H1 (cell line): ENCODE measurements around the gene ASB6. TPM values are rescaled to one million over a fixed set of nuclear protein-coding genes. Genes with fewer than 3 reads are reported as not detected.

ENCODE experiments used
- CHD2 ChIP-seq: IDR thresholded peaks from 2 replicates; pipeline ENCODE4 v1.6.1; 2012; ENCODE audit warnings: low read length, improper control_type of control experiment
- POLR2AphosphoS5 ChIP-seq: IDR thresholded peaks from 2 replicates; pipeline ENCODE4 v1.6.1; 2011; ENCODE audit warnings: low read depth, low read length
- RAD21 ChIP-seq, 2 experiments: IDR thresholded peaks in 1 of 2; conservative IDR thresholded peaks in 1 of 2; 2 replicates each; pipeline ENCODE4 v1.6.1; 2011; ENCODE audit warnings: low read depth in 2 of 2, low read length in 2 of 2, improper control_type of control experiment in 1 of 2, inconsistent platforms in 1 of 2, mild to moderate bottlenecking in 1 of 2, moderate library complexity in 1 of 2
- RFX5 ChIP-seq: IDR thresholded peaks from 2 replicates; pipeline ENCODE4 v1.6.1; 2011; ENCODE audit warnings: low read depth, low read length, improper control_type of control experiment, borderline replicate concordance
- SP2 ChIP-seq: IDR thresholded peaks from 2 replicates; pipeline ENCODE4 v1.6.1; 2012; ENCODE audit warnings: mild to moderate bottlenecking, low read length, inconsistent platforms
- polyA plus RNA-seq, 7 experiments: library from polyadenylated mRNA; depleted of rRNA in 3 of 7; stranded (reverse) in 5 of 7; unstranded in 2 of 7; fragments of >200 nt in 5 of 7; fragments of 200-250 nt in 2 of 7; gene quantifications; 1 replicate in 5 of 7; 2 replicates in 1 of 7; 4 replicates in 1 of 7; pipeline versions ENCODE4 v1.2.1 to v1.2.3, GENCODE V29; 2011 to 2013; ENCODE audit warnings: missing spikeins in 2 of 7, mixed read lengths in 2 of 7
- total RNA-seq: library from RNA; stranded (reverse); fragmentation: NEBNext Ultra II Directional; extraction: Animal tissue kit (Norgen Biotek cat#: 25700); gene quantifications from 2 replicates; pipeline ENCODE4 v1.2.1, GENCODE V29; 2021
- TF ChIP-seq, protein P1 (sequence below): fragments of 300-600 bp; sonication (generic); IDR thresholded peaks from 2 replicates; pipeline ENCODE4 v1.7.1; 2012; ENCODE audit warnings: low read length, moderate library complexity, mild to moderate bottlenecking, inconsistent platforms; ENCODE audit not compliant: insufficient replicate concordance
- TF ChIP-seq, protein P2 (sequence below): IDR thresholded peaks from 2 replicates; pipeline ENCODE4 v1.6.1; 2012; ENCODE audit warnings: inconsistent platforms
- TF ChIP-seq, protein P3 (sequence below), 3 experiments: IDR thresholded peaks; 1 replicate in 2 of 3; 2 replicates in 1 of 3; pipeline versions ENCODE4 v1.5.1 to v1.6.1; 2011; ENCODE audit warnings: low read length in 3 of 3, mild to moderate bottlenecking in 3 of 3, inconsistent platforms in 2 of 3, low read depth in 1 of 3, moderate library complexity in 1 of 3; ENCODE audit not compliant: insufficient read depth in 1 of 3; ENCODE audit errors: control extremely low read depth in 1 of 3

The ASB6 gene
- total and polyA plus RNA-seq, 2 of the 8 experiments (the other 6 are each of a cell fraction or from before 2014, with no cell fraction given) = 14.0 to 17.3 TPM

DNA sequence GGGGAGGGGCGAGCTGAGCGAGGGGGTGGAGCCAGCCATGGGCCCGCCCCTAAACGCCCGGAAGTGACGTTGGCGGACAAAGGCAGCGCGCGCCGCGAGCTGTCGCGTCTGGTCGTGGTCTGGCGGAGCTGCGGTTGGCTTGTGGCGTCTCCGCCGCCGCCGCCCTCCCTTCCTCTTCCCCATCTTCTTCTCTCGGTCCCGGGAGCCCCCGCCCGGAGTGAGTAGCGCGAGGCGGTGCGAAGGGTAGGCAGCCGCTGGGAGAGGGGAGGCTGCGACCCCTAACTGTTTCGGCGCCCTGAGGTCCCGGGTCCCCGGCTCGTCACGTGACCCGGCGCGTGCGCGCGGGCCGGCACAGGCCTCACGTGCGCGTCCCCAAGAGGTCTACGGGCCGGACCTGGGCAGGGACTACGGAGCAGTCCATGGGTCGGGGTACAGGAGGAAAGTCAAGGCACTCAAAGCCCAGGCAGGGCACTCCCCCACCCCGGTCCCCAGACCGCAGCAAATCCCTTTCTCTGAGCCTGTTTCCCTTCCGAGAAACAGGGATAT, 15.8 kb downstream of the ASB6 start, which contains the start of gene NTMT1 (continued):
- TF ChIP-seq, protein P1, sequence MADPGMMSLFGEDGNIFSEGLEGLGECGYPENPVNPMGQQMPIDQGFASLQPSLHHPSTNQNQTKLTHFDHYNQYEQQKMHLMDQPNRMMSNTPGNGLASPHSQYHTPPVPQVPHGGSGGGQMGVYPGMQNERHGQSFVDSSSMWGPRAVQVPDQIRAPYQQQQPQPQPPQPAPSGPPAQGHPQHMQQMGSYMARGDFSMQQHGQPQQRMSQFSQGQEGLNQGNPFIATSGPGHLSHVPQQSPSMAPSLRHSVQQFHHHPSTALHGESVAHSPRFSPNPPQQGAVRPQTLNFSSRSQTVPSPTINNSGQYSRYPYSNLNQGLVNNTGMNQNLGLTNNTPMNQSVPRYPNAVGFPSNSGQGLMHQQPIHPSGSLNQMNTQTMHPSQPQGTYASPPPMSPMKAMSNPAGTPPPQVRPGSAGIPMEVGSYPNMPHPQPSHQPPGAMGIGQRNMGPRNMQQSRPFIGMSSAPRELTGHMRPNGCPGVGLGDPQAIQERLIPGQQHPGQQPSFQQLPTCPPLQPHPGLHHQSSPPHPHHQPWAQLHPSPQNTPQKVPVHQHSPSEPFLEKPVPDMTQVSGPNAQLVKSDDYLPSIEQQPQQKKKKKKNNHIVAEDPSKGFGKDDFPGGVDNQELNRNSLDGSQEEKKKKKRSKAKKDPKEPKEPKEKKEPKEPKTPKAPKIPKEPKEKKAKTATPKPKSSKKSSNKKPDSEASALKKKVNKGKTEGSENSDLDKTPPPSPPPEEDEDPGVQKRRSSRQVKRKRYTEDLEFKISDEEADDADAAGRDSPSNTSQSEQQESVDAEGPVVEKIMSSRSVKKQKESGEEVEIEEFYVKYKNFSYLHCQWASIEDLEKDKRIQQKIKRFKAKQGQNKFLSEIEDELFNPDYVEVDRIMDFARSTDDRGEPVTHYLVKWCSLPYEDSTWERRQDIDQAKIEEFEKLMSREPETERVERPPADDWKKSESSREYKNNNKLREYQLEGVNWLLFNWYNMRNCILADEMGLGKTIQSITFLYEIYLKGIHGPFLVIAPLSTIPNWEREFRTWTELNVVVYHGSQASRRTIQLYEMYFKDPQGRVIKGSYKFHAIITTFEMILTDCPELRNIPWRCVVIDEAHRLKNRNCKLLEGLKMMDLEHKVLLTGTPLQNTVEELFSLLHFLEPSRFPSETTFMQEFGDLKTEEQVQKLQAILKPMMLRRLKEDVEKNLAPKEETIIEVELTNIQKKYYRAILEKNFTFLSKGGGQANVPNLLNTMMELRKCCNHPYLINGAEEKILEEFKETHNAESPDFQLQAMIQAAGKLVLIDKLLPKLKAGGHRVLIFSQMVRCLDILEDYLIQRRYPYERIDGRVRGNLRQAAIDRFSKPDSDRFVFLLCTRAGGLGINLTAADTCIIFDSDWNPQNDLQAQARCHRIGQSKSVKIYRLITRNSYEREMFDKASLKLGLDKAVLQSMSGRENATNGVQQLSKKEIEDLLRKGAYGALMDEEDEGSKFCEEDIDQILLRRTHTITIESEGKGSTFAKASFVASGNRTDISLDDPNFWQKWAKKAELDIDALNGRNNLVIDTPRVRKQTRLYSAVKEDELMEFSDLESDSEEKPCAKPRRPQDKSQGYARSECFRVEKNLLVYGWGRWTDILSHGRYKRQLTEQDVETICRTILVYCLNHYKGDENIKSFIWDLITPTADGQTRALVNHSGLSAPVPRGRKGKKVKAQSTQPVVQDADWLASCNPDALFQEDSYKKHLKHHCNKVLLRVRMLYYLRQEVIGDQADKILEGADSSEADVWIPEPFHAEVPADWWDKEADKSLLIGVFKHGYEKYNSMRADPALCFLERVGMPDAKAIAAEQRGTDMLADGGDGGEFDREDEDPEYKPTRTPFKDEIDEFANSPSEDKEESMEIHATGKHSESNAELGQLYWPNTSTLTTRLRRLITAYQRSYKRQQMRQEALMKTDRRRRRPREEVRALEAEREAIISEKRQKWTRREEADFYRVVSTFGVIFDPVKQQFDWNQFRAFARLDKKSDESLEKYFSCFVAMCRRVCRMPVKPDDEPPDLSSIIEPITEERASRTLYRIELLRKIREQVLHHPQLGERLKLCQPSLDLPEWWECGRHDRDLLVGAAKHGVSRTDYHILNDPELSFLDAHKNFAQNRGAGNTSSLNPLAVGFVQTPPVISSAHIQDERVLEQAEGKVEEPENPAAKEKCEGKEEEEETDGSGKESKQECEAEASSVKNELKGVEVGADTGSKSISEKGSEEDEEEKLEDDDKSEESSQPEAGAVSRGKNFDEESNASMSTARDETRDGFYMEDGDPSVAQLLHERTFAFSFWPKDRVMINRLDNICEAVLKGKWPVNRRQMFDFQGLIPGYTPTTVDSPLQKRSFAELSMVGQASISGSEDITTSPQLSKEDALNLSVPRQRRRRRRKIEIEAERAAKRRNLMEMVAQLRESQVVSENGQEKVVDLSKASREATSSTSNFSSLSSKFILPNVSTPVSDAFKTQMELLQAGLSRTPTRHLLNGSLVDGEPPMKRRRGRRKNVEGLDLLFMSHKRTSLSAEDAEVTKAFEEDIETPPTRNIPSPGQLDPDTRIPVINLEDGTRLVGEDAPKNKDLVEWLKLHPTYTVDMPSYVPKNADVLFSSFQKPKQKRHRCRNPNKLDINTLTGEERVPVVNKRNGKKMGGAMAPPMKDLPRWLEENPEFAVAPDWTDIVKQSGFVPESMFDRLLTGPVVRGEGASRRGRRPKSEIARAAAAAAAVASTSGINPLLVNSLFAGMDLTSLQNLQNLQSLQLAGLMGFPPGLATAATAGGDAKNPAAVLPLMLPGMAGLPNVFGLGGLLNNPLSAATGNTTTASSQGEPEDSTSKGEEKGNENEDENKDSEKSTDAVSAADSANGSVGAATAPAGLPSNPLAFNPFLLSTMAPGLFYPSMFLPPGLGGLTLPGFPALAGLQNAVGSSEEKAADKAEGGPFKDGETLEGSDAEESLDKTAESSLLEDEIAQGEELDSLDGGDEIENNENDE = no peak
- TF ChIP-seq RFX5 (no peak), RAD21 (IDR thresholded peaks at IDR 0.05 in 1 of 2, conservative IDR thresholded peaks at IDR 0.05 in 1 of 2; ENCODE audit: low read depth in 2 of 2, low read length in 2 of 2) (no peak), CHD2 (no peak), SP2 (no peak), POLR2AphosphoS5 (peak; percentile 98)
- TF ChIP-seq, protein P2, sequence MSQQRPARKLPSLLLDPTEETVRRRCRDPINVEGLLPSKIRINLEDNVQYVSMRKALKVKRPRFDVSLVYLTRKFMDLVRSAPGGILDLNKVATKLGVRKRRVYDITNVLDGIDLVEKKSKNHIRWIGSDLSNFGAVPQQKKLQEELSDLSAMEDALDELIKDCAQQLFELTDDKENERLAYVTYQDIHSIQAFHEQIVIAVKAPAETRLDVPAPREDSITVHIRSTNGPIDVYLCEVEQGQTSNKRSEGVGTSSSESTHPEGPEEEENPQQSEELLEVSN = peak; percentile 80
- TF ChIP-seq, protein P3, sequence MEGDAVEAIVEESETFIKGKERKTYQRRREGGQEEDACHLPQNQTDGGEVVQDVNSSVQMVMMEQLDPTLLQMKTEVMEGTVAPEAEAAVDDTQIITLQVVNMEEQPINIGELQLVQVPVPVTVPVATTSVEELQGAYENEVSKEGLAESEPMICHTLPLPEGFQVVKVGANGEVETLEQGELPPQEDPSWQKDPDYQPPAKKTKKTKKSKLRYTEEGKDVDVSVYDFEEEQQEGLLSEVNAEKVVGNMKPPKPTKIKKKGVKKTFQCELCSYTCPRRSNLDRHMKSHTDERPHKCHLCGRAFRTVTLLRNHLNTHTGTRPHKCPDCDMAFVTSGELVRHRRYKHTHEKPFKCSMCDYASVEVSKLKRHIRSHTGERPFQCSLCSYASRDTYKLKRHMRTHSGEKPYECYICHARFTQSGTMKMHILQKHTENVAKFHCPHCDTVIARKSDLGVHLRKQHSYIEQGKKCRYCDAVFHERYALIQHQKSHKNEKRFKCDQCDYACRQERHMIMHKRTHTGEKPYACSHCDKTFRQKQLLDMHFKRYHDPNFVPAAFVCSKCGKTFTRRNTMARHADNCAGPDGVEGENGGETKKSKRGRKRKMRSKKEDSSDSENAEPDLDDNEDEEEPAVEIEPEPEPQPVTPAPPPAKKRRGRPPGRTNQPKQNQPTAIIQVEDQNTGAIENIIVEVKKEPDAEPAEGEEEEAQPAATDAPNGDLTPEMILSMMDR (IDR thresholded peaks at IDR 0.05; ENCODE audit: control extremely low read depth in 1 of 3, insufficient read depth in 1 of 3, low read depth in 1 of 3, low read length in 3 of 3) = no peak
